IMR-90 (cell line): ENCODE measurements around the gene CYRIA. TPM values are rescaled to one million over a fixed set of nuclear protein-coding genes. Genes with fewer than 3 reads are reported as not detected.

ENCODE experiments used
- ATAC-seq: fragments of 200-7000 bp; cut with Tn5 transposase; 2 replicates; pipeline ENCODE4 v1.9.1; 2020; ENCODE audit warnings: low read depth, mild to moderate bottlenecking, moderate library complexity
- BruUV-seq: library from RNA; stranded (reverse); fragments of 400-500 nt; replicated peaks from 2 replicates; lab custom pipeline; 2021; lab: Mats Ljungman, UMichigan
- CTCF ChIA-PET: fragments of 300-600 bp; formaldehyde crosslinking; extraction: SDS; loops from one replicate; lab custom pipeline; 2021; ENCODE audit warnings: antibody characterized with exemption; lab: Yijun Ruan, JAX
- POLR2A ChIA-PET: fragments of 300-600 bp; sonication (Branson Sonifier 250); formaldehyde crosslinking; loops from one replicate; lab custom pipeline; 2022; ENCODE audit warnings: antibody characterized with exemption; ENCODE audit not compliant: unreplicated experiment; lab: Charles Lee
- DNase-seq: peaks from one replicate; pipeline ENCODE4 v3.0.0; 2013
- H2AFZ ChIP-seq: replicated peaks from 2 replicates; pipeline ENCODE3; 2013; ENCODE audit warnings: low read length, mild to moderate bottlenecking; ENCODE audit not compliant: poor library complexity
- H2AK5ac ChIP-seq: 2 replicates; pipeline ENCODE4 v1.6.1; 2013; ENCODE audit warnings: low read depth, low read length, inconsistent platforms
- H2AK9ac ChIP-seq: replicated peaks from 2 replicates; pipeline ENCODE3; 2013; ENCODE audit warnings: mild to moderate bottlenecking, low read depth, low read length, moderate library complexity; ENCODE audit not compliant: poor library complexity
- H2BK120ac ChIP-seq: 2 replicates; pipeline ENCODE4 v1.6.1; 2013; ENCODE audit warnings: low read depth, low read length, inconsistent platforms
- H2BK15ac ChIP-seq: 3 replicates; pipeline ENCODE4 v1.6.1; 2013; ENCODE audit warnings: low read depth, low read length, inconsistent platforms
- H2BK20ac ChIP-seq: 2 replicates; pipeline ENCODE4 v1.6.1; 2013; ENCODE audit warnings: low read depth, mild to moderate bottlenecking, inconsistent platforms, low read length, moderate library complexity
- H2BK5ac ChIP-seq: 2 replicates; pipeline ENCODE4 v1.6.1; 2013; ENCODE audit warnings: mild to moderate bottlenecking, low read depth, low read length, inconsistent platforms; ENCODE audit not compliant: poor library complexity, severe bottlenecking
- H3K14ac ChIP-seq: replicated peaks from 2 replicates; pipeline ENCODE4 v1.6.1; 2013; ENCODE audit warnings: low read depth, low read length, inconsistent platforms
- H3K18ac ChIP-seq: 2 replicates; pipeline ENCODE4 v1.6.1; 2013; ENCODE audit warnings: low read depth, low read length, control low read depth
- H3K23ac ChIP-seq: 2 replicates; pipeline ENCODE4 v1.6.1; 2013; ENCODE audit warnings: low read depth, low read length, inconsistent platforms
- H3K27ac ChIP-seq: 2 replicates; pipeline ENCODE4 v1.5.1; 2013; ENCODE audit warnings: mild to moderate bottlenecking, control low read depth, low read length; ENCODE audit not compliant: insufficient read depth
- H3K27me3 ChIP-seq: 2 replicates; pipeline ENCODE4 v1.6.1; 2013; ENCODE audit warnings: low read length; ENCODE audit not compliant: control insufficient read depth, insufficient read depth
- H3K36me3 ChIP-seq: 2 replicates; pipeline ENCODE4 v1.6.1; 2013; ENCODE audit warnings: low read length, mixed read lengths; ENCODE audit not compliant: control insufficient read depth, insufficient read depth
- H3K4ac ChIP-seq: 2 replicates; pipeline ENCODE4 v1.6.1; 2013; ENCODE audit warnings: low read depth, low read length, inconsistent platforms
- H3K4me1 ChIP-seq: 2 replicates; pipeline ENCODE4 v1.6.1; 2013; ENCODE audit warnings: low read length, mixed read lengths; ENCODE audit not compliant: control insufficient read depth, insufficient read depth
- H3K4me2 ChIP-seq: 2 replicates; pipeline ENCODE4 v1.6.1; 2013; ENCODE audit warnings: low read depth, mild to moderate bottlenecking, control low read depth, low read length, moderate library complexity
- H3K4me3 ChIP-seq: 2 replicates; pipeline ENCODE4 v1.5.1; 2013; ENCODE audit warnings: low read depth, mild to moderate bottlenecking, control low read depth, low read length, moderate library complexity; ENCODE audit not compliant: insufficient read depth
- H3K56ac ChIP-seq: 2 replicates; pipeline ENCODE4 v1.6.1; 2013; ENCODE audit warnings: low read length, inconsistent platforms; ENCODE audit not compliant: insufficient read depth; ENCODE audit errors: extremely low read depth
- H3K79me1 ChIP-seq, 2 experiments: 2 replicates each; pipeline ENCODE4 v1.6.1; 2013; ENCODE audit warnings: low read length in 2 of 2, inconsistent platforms in 1 of 2, low read depth in 1 of 2
- H3K9ac ChIP-seq: 2 replicates; pipeline ENCODE4 v1.6.1; 2013; ENCODE audit warnings: low read depth, low read length, control low read depth
- H3K9me1 ChIP-seq: 2 replicates; pipeline ENCODE4 v1.6.1; 2013; ENCODE audit warnings: low read length, inconsistent platforms; ENCODE audit not compliant: insufficient read depth
- H3K9me3 ChIP-seq: 2 replicates; pipeline ENCODE4 v1.6.1; 2013; ENCODE audit warnings: low read length; ENCODE audit not compliant: control insufficient read depth, insufficient read depth
- H4K20me1 ChIP-seq: 2 replicates; pipeline ENCODE4 v1.6.1; 2013; ENCODE audit warnings: low read length, inconsistent platforms; ENCODE audit not compliant: insufficient read depth
- H4K5ac ChIP-seq: 2 replicates; pipeline ENCODE4 v1.6.1; 2013; ENCODE audit warnings: mild to moderate bottlenecking, low read depth, low read length, control low read depth
- H4K8ac ChIP-seq, 2 experiments: 2 replicates each; pipeline ENCODE4 v1.6.1; 2013; ENCODE audit warnings: low read depth in 2 of 2, low read length in 2 of 2, control low read depth in 1 of 2, inconsistent platforms in 1 of 2
- H4K91ac ChIP-seq: 2 replicates; pipeline ENCODE4 v1.6.1; 2013; ENCODE audit warnings: low read depth, low read length, inconsistent platforms; ENCODE audit not compliant: insufficient read depth
- BHLHE40 ChIP-seq: fragments of 150-350 bp; IDR thresholded peaks from 2 replicates; pipeline ENCODE4 v1.6.1; 2016; ENCODE audit warnings: mild to moderate bottlenecking, low read depth, low read length
- CEBPB ChIP-seq: IDR thresholded peaks from 2 replicates; pipeline ENCODE4 v1.6.1; 2012; ENCODE audit warnings: low read depth, low read length, improper control_type of control experiment
- MAZ ChIP-seq: IDR thresholded peaks from 2 replicates; pipeline ENCODE4 v1.6.1; 2012; ENCODE audit warnings: low read depth, mild to moderate bottlenecking, low read length, improper control_type of control experiment, moderate library complexity, borderline replicate concordance
- MXI1 ChIP-seq: IDR thresholded peaks from 2 replicates; pipeline ENCODE4 v1.6.1; 2012; ENCODE audit warnings: low read depth, mild to moderate bottlenecking, low read length, moderate library complexity, borderline replicate concordance
- NFE2L2 ChIP-seq: fragments of 150-350 bp; IDR thresholded peaks from 2 replicates; pipeline ENCODE4 v1.6.1; 2016; ENCODE audit warnings: low read depth, mild to moderate bottlenecking, low read length
- RCOR1 ChIP-seq: IDR thresholded peaks from 2 replicates; pipeline ENCODE4 v1.6.1; 2012; ENCODE audit warnings: mild to moderate bottlenecking, low read length, improper control_type of control experiment; ENCODE audit not compliant: insufficient replicate concordance
- SMC3 ChIP-seq: fragments of 150-350 bp; IDR thresholded peaks from 2 replicates; pipeline ENCODE4 v1.6.1; 2016; ENCODE audit warnings: low read depth, mild to moderate bottlenecking, antibody characterized with exemption, low read length, moderate library complexity
- WGBS, 2 experiments: methylation state at CpG; one replicate each; pipeline versions ENCODE4 v1.1.5 to v1.1.7; 2013; ENCODE audit warnings: missing lambda C conversion rate in 2 of 2; ENCODE audit not compliant: insufficient read length in 1 of 2; ENCODE audit errors: extremely low coverage in 2 of 2; 5-methylcytosine and 5-hydroxymethylcytosine counted together
- dilution Hi-C: fragments of 300-500 bp; cut with HindIII; formaldehyde crosslinking; loops from one replicate; pipeline ENCODE4 v1.14.3; 2018; ENCODE audit warnings: low sequenced_read_pairs; ENCODE audit not compliant: unreplicated experiment
- in situ Hi-C: fragments of 300-500 bp; cut with MboI; formaldehyde crosslinking; loops from 3 replicates; pipeline ENCODE4 v1.14.3; 2019; ENCODE audit warnings: low sequenced_read_pairs, inconsistent platforms, mixed read lengths
- intact Hi-C: fragments of 100-400 bp; cut with micrococcal nuclease; formaldehyde crosslinking; loops from 2 replicates; pipeline ENCODE4 v1.10.0; 2022
- polyA plus RNA-seq, 3 experiments: library from polyadenylated mRNA; depleted of rRNA; stranded (reverse); fragments of >200 nt; gene quantifications; 2 replicates each; pipeline ENCODE4 v1.2.3, GENCODE V29; 2012; ENCODE audit warnings: low replicate concordance in 1 of 3
- total RNA-seq: library from RNA; depleted of rRNA; stranded (reverse); fragments of >200 nt; gene quantifications from 2 replicates; pipeline ENCODE4 v1.2.3, GENCODE V29; 2012
- TF ChIP-seq, protein P1 (sequence below): fragments of 150-350 bp; IDR thresholded peaks from 2 replicates; pipeline ENCODE4 v1.6.1; 2017; ENCODE audit warnings: mild to moderate bottlenecking, antibody characterized with exemption, low read length, low read depth

CYRIA gene
- total and polyA plus RNA-seq, 2 of the 4 experiments (the other 2 are of a cell fraction): 1.7 to 3.8 TPM

DNA sequence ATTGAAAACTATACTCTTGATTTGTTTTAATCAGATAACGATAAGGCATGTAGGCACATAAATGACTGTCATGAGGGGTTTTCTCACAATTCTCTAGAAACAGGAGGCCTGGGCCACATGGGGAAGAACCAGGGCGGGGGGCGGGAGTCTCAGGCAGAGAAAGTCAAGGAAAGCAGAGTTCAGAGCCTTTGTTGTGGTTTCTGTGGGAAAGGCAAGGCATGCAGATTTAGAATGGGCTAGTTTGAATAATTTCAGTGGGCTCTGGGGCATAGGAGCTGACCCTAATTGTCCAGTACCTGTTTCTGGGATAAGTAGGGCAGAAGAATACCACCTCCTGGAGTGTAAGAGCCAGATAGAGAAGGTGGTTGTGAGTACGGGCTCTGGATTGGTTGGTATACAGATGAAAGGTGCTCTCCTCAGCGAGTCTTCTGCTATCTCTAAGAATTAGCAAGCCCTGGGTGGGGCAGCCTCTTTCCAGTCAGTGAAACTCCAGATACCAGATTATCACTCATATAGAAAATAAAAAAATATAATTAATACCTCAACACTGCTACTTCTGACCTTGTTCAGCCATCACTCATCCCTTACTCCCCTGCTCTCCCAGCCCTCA, 41.5 kb upstream of the CYRIA start:
- H2BK15ac ChIP-seq: no peak overlapping the region
- no CpG with 5 or more reads among the region's 5 CpGs for WGBS, 2 experiments
- H2BK20ac ChIP-seq: no peak overlapping the region
- no peak overlapping the region for H4K91ac ChIP-seq
- no peaks in the 10 kb centered on the region for H3K79me1 ChIP-seq
- CTCF ChIA-PET: no interaction called here
- H3K36me3 ChIP-seq: no peaks in the 10 kb centered on the region
- no peak overlapping the region for H3K56ac ChIP-seq
- dilution Hi-C loops (no loop called here), in situ Hi-C loops (no loop called here), intact Hi-C loops (no loop called here)
- BruUV-seq: no TSS peak
- H3K18ac ChIP-seq: no peak overlapping the region
- H3K27me3 ChIP-seq: no peaks in the 10 kb centered on the region
- H3K27ac ChIP-seq: no peak overlapping the region
- no peaks in the 10 kb centered on the region for H3K9me1 ChIP-seq
- no peak overlapping the region for H2AK5ac ChIP-seq
- no peak overlapping the region for H4K5ac ChIP-seq
- H2AFZ ChIP-seq: no peak overlapping the region
- DNase-seq (no peak), ATAC-seq (no peak)
- no peak overlapping the region for H2AK9ac ChIP-seq
- H2BK5ac ChIP-seq: no peak overlapping the region
- H4K8ac ChIP-seq: no peak overlapping the region
- no peaks in the 10 kb centered on the region for H4K20me1 ChIP-seq
- no peak overlapping the region for H3K23ac ChIP-seq
- no peak overlapping the region for H3K4ac ChIP-seq
- H3K4me2 ChIP-seq: no peak overlapping the region
- no peak overlapping the region for H3K9ac ChIP-seq
- H3K4me3 ChIP-seq: no peak overlapping the region
- POLR2A ChIA-PET: no interaction called here
- TF ChIP-seq BHLHE40 (no peak), SMC3 (no peak), RCOR1 (no peak), CEBPB (no peak), MXI1 (no peak), MAZ (no peak), NFE2L2 (no peak)
- TF ChIP-seq, protein P1, sequence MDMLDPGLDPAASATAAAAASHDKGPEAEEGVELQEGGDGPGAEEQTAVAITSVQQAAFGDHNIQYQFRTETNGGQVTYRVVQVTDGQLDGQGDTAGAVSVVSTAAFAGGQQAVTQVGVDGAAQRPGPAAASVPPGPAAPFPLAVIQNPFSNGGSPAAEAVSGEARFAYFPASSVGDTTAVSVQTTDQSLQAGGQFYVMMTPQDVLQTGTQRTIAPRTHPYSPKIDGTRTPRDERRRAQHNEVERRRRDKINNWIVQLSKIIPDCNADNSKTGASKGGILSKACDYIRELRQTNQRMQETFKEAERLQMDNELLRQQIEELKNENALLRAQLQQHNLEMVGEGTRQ: no peak
- no peaks in the 10 kb centered on the region for H3K9me3 ChIP-seq
- H2BK120ac ChIP-seq: no peak overlapping the region
- H3K14ac ChIP-seq: no peak overlapping the region
- H3K4me1 ChIP-seq: no peaks in the 10 kb centered on the region
